ENCODE results near the gene MYO15B. TPM values are rescaled to one million over a fixed set of nuclear protein-coding genes. Genes with fewer than 3 reads are reported as not detected.

The MYO15B gene
- total and polyA plus RNA-seq, 2 of the 13 experiments (the other 11 are each of a cell fraction or from before 2014, with no cell fraction given) = 2.8 to 8.1 TPM

DNA sequence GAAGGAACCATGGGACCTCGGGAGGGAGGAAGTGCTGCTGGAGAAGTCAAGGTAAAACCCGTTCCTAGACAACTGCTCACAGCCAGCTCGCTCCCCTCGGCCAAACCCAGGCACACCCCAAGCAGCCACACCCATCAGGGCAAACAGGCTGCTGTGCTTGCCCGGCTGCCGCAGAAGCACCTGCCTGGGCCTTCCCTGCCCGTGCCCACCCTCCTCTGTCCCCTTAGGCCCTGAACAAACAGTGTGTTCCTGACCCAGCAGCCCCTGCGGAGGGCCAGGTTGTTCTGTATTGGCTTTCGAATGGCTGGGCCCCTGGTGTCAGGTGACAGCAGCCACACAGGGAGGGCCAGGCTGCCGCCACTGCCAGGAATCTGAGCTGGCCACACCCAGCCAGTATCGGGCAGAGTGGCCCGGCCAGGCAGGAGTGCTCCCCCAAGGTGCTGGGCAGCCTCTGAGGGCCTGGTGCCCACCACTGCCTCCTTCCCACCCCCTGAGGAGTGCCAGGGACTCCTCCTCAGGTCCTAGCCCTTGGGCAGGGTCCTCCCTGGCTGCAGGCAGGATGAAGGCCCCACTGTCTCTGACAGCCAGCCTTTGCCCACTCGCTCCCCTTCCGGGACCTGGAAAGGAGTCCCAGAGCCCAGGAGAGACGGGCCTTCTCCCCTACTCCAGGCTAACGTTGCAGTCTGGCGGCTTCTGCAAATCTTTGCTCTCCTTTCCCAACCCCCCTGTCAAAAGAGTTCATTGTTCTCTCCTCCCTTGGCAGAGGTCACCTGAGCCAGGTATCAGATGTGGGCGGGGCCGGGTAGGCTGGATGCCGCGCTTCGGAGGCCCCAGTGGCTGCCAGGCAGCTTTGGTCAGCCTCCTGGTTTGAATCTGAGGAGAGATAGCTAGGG lies 38.1 kb upstream of the MYO15B start (continued):
- TF ChIP-seq NFIB (CRISPR knock-in tag; IDR thresholded peaks at IDR 0.05; ENCODE audit: borderline replicate concordance) (no peak), CBX5 (CRISPR knock-in tag; IDR thresholded peaks at IDR 0.05; ENCODE audit: borderline replicate concordance) (no peak), ZNF17 (CRISPR knock-in tag; IDR thresholded peaks at IDR 0.05) (0 out of 2 replicates have a peak, but pooled peaks have one; percentile 57), GMEB2 (CRISPR knock-in tag; IDR thresholded peaks at IDR 0.05; ENCODE audit: low read depth) (no peak), NR0B2 (CRISPR knock-in tag; IDR thresholded peaks at IDR 0.05) (peak; percentile 91), ZSCAN31 (CRISPR knock-in tag; IDR thresholded peaks at IDR 0.05; ENCODE audit: low read depth) (peak; percentile 49; the same call in 1 of the 2 replicates), RFX5 (IDR thresholded peaks at IDR 0.05; ENCODE audit: low read depth, low read length) (no peak), GTF2F1 (IDR thresholded peaks at IDR 0.05; ENCODE audit: low read length) (no peak), ZBTB42 (CRISPR knock-in tag; IDR thresholded peaks at IDR 0.05) (no peak), FOXM1 (CRISPR knock-in tag; IDR thresholded peaks at IDR 0.05) (no peak), RFX3 (CRISPR knock-in tag; IDR thresholded peaks at IDR 0.05) (no peak), FLYWCH1 (CRISPR knock-in tag; IDR thresholded peaks at IDR 0.05) (no peak), JDP2 (CRISPR knock-in tag; IDR thresholded peaks at IDR 0.05; ENCODE audit: borderline replicate concordance) (no peak), PREB (CRISPR knock-in tag; IDR thresholded peaks at IDR 0.05) (0 out of 2 replicates have a peak, but pooled peaks have one; percentile 0), MED13 (CRISPR knock-in tag; IDR thresholded peaks at IDR 0.05) (no peak), EEA1 (CRISPR knock-in tag; IDR thresholded peaks at IDR 0.05; ENCODE audit: borderline replicate concordance) (no peak; the same call in 1 of the 2 replicates), ZNF510 (CRISPR knock-in tag; IDR thresholded peaks at IDR 0.05; ENCODE audit: low read depth) (no peak), ZSCAN22 (CRISPR knock-in tag; IDR thresholded peaks at IDR 0.05) (no peak), ZNF484 (CRISPR knock-in tag; IDR thresholded peaks at IDR 0.05; ENCODE audit: borderline replicate concordance, low read depth) (0 out of 2 replicates have a peak, but pooled peaks have one; percentile 65), ETV5 (CRISPR knock-in tag; IDR thresholded peaks at IDR 0.05; ENCODE audit: borderline replicate concordance) (peak; percentile 8; the same call in 1 of the 2 replicates), CCDC6 (CRISPR knock-in tag; IDR thresholded peaks at IDR 0.05) (peak; percentile 56; the same call in 1 of the 2 replicates), ARNTL (CRISPR knock-in tag; IDR thresholded peaks at IDR 0.05) (peak; percentile 58; the same call in 1 of the 2 replicates), KMT2A (CRISPR knock-in tag; IDR thresholded peaks at IDR 0.05) (no peak)
- TF ChIP-seq, protein P1, sequence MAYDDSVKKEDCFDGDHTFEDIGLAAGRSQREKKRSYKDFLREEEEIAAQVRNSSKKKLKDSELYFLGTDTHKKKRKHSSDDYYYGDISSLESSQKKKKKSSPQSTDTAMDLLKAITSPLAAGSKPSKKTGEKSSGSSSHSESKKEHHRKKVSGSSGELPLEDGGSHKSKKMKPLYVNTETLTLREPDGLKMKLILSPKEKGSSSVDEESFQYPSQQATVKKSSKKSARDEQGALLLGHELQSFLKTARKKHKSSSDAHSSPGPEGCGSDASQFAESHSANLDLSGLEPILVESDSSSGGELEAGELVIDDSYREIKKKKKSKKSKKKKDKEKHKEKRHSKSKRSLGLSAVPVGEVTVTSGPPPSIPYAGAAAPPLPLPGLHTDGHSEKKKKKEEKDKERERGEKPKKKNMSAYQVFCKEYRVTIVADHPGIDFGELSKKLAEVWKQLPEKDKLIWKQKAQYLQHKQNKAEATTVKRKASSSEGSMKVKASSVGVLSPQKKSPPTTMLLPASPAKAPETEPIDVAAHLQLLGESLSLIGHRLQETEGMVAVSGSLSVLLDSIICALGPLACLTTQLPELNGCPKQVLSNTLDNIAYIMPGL (CRISPR knock-in tag; IDR thresholded peaks at IDR 0.05; ENCODE audit: borderline replicate concordance in 1 of 2, low read depth in 1 of 2) = peak in 1 of 2 experiments; percentile 17; a peak in 1 of 4 replicates
- TF ChIP-seq, protein P2, sequence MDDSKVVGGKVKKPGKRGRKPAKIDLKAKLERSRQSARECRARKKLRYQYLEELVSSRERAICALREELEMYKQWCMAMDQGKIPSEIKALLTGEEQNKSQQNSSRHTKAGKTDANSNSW (CRISPR knock-in tag; IDR thresholded peaks at IDR 0.05; ENCODE audit: borderline replicate concordance) = 0 out of 2 replicates have a peak, but pooled peaks have one; percentile 48

All from HepG2 (cell line).